GM12864 (cell line): ENCODE data around the gene MYO5A.
"Not testable (repeated sequence)": the region's sequence is repeated elsewhere in the genome, so short reads cannot be mapped to it uniquely, and the experiment has no call there.

ENCODE experiments used
- DNase-seq: peaks from one replicate; pipeline ENCODE4 v3.0.0-alpha.2; 2011; ENCODE audit warnings: low read depth
- H3K4me3 ChIP-seq: 2 replicates; pipeline ENCODE4 v1.5.1; 2011; ENCODE audit warnings: mild to moderate bottlenecking, low read depth, low read length, control low read depth
- TF ChIP-seq, protein P1 (sequence below): IDR thresholded peaks from 2 replicates; pipeline ENCODE4 v1.5.1; 2011; ENCODE audit warnings: low read depth, mild to moderate bottlenecking, moderate library complexity, low read length, control low read depth, inconsistent platforms; ENCODE audit errors: missing control alignments

MYO5A gene

GRCh38 chr15:52462806-52463360, 65.8 kb downstream of the MYO5A start:
- H3K4me3 ChIP-seq = no peak overlapping the region
- TF ChIP-seq, protein P1, sequence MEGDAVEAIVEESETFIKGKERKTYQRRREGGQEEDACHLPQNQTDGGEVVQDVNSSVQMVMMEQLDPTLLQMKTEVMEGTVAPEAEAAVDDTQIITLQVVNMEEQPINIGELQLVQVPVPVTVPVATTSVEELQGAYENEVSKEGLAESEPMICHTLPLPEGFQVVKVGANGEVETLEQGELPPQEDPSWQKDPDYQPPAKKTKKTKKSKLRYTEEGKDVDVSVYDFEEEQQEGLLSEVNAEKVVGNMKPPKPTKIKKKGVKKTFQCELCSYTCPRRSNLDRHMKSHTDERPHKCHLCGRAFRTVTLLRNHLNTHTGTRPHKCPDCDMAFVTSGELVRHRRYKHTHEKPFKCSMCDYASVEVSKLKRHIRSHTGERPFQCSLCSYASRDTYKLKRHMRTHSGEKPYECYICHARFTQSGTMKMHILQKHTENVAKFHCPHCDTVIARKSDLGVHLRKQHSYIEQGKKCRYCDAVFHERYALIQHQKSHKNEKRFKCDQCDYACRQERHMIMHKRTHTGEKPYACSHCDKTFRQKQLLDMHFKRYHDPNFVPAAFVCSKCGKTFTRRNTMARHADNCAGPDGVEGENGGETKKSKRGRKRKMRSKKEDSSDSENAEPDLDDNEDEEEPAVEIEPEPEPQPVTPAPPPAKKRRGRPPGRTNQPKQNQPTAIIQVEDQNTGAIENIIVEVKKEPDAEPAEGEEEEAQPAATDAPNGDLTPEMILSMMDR = no peak
- no peak for DNase-seq

DNA sequence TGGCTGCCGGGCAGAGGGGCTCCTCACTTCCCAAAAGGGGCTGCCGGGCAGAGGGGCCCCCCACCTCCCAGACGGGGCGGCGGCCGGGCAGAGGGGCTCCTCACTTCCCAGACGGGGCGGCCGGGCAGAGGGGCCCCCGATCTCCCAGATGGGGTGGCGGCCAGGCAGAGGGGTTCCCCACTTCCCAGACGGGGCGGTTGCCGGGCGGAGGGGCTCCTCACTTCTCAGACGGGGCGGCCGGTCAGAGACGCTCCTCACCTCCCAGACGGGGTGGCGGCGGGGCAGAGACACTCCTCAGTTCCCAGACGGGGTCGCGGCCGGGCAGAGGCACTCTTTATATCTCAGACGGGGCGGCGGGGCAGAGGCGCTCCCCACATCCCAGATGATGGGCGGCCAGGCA, 69.0 kb downstream of the MYO5A start:
- H3K4me3 ChIP-seq, DNase-seq: not testable (repeated sequence)

DNA sequence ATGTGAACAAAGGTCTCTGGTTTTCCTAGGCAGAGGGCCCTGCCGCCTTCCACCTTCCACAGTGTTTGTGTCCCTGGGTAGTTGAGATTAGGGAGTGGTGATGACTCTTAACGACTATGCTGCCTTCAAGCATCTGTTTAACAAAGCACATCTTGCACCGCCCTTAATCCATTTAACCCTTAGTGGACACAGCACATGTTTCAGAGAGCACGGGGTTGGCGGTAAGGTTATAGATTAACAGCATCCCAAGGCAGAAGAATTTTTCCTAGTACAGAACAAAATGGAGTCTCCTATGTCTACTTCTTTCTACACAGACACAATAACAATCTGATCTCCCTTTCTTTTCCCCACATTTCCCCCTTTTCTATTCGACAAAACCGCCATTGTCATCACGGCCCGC, 69.4 kb downstream of the MYO5A start:
- not testable (repeated sequence) for H3K4me3 ChIP-seq, DNase-seq

DNA sequence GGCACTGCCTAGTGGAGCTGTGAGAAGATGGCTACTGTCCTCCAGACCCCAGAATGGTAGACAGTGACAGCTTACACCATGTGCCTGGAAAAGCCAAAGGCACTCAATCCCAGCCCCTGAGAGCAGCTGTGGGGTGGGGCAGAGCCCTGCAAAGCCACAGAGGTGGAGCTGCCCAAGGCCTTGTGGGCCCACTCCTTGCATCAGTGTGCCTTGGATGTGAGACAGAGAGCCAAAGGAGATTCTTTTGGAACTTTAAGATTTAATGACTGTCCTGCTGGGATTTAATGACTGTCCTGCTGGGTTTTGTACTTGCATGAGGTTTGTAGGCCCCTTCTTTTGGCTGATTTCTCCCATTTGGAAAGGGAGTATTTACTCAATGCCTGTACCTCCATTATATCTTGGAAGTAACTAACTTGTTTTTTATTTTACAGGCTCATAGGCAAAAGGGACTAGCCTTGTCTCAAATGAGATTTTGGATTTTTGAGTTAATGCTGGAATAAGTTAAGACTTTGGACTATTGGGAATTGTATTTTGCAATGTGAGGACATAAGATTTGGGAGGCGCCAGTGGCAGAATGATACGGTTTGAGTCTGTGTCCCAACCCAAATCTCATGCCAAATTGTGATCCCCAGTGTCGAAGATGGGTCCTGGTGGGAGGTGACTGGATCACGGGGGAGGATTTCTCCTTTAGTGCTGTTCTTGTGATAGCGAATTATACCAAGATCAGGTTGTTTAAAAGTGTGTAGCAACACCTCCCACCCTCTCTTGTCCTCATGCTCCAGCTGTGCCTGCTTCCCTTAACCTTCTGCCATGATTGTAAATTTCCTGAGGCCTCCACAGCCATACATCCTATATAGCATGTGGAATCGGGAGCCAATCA, 80.4 kb downstream of the MYO5A start:
- TF ChIP-seq, protein P1 = no peak
- DNase-seq = no peak
- H3K4me3 ChIP-seq = no peak overlapping the region

- no peak for DNase-seq
- TF ChIP-seq, protein P1 = no peak
- H3K4me3 ChIP-seq = no peak overlapping the region
These were observed 82.7 kb downstream of the MYO5A start for GRCh38 chr15:52445954-52446353.

DNA sequence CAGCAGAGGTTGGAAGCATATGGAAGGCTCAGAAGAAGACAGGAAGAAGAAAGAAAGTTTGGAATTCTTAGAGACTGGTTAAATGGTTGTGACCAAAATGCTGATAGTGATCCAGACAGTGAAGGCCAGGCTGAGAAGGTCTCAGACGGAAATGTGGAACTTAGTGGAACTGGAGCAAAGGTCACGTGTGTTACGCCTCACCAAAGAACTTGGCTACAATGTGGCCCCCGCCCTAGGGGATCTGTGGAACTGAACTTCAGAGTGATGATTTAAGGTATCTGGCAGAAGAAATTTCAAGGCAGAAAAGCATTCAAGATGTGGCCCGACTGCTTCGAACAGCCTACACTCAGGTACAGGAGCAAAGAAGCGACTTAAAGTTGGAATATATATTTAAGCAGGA, 83.1 kb downstream of the MYO5A start:
- TF ChIP-seq, protein P1 = no peak
- DNase-seq = no peak
- H3K4me3 ChIP-seq = no peak overlapping the region

DNA sequence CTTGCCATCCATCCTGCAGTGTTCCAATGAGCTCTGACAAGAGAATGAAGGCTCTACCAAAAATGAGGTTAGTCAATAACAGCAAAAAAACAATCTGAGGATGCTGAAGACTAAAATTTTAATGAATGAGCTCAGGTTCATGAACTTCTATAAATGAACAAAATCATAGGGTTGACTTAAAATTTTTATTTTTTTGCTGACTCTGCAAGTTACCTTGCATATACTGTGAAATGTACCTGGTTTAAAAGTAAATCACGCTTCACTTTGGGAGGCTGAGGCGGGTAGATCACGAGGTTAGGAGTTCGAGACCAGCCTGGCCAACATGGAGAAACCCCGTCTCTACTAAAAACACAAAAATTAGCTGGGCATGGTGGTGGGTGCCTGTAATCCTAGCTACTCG, 85.5 kb downstream of the MYO5A start:
- H3K4me3 ChIP-seq, DNase-seq: not testable (repeated sequence)

DNA sequence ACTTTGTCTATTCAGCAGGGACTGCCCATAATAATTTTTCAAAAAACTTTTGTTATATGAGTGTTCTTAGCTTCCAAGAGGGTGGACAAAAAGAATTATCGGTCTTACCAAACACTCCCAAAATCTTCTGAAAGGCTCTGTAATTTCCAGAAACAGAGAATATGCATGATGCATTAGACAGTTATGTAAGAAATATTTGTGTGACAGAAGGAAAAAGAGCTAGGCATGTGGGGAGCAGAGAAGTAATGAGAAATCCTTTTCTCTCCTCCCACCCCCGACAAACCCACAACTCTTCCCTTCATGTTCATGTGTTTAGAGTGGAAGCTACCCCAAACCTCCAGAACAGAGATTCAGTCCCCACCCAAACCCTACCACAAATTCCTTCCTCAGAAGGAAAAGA, 86.8 kb downstream of the MYO5A start:
- no peak for DNase-seq
- TF ChIP-seq, protein P1 = no peak
- H3K4me3 ChIP-seq = no peak overlapping the region
